Left hindlimb (tissue), 1 donor: Measurements from ENCODE around the gene PPP1R7.

Experiments used
- DNase-seq: peaks from one replicate; pipeline ENCODE4 v3.0.0-alpha.2; 2018

PPP1R7 gene

GRCh38 chr2:241142063-241142462 is 8.2 kb upstream of the PPP1R7 start:
- DNase-seq: no peak

GRCh38 chr2:241142593-241142992 is 7.7 kb upstream of the PPP1R7 start:
- no peak for DNase-seq

- DNase-seq: no peak
These were observed 4.0 kb upstream of the PPP1R7 start for GRCh38 chr2:241146286-241146685.

- DNase-seq: no peak
These were observed 2.9 kb upstream of the PPP1R7 start for GRCh38 chr2:241147336-241147735.

GRCh38 chr2:241148239-241148638 is 2.0 kb upstream of the PPP1R7 start:
- no peak for DNase-seq

GRCh38 chr2:241148891-241149674 is 1.2 kb upstream of the PPP1R7 start, which contains the start of gene PASK:
Gene PASK (minus strand): TSS chr2:241149472. CDS start chr2:241143032, 6,440 bp downstream.
- DNase-seq: peak; percentile 92

GRCh38 chr2:241149675-241149924 is 667 bp upstream of the PPP1R7 start:
- no peak for DNase-seq

- DNase-seq: no peak
These were observed 628 bp downstream of the PPP1R7 start for GRCh38 chr2:241150660-241151530.

- no peak for DNase-seq
These were observed 1.8 kb downstream of the PPP1R7 start for GRCh38 chr2:241151934-241152660.

GRCh38 chr2:241153616-241154015 is 3.3 kb downstream of the PPP1R7 start:
- DNase-seq: no peak

GRCh38 chr2:241154915-241155314 is 4.6 kb downstream of the PPP1R7 start:
- DNase-seq: no peak

- DNase-seq: no peak
These were observed 5.7 kb downstream of the PPP1R7 start for GRCh38 chr2:241155936-241156335.

GRCh38 chr2:241156971-241157441 is 6.7 kb downstream of the PPP1R7 start:
- DNase-seq: no peak

- no peak for DNase-seq
These were observed 7.7 kb downstream of the PPP1R7 start for GRCh38 chr2:241157841-241158545.

- no peak for DNase-seq
These were observed 8.3 kb downstream of the PPP1R7 start for GRCh38 chr2:241158546-241158900.

- no peak for DNase-seq
These were observed 8.8 kb downstream of the PPP1R7 start for GRCh38 chr2:241159116-241159515.

GRCh38 chr2:241160318-241160717 is 10.1 kb downstream of the PPP1R7 start:
- DNase-seq: no peak

- peak; percentile 80 for DNase-seq
These were observed 11.5 kb downstream of the PPP1R7 start for GRCh38 chr2:241161646-241162281.

- DNase-seq: no peak
These were observed 13.4 kb downstream of the PPP1R7 start for GRCh38 chr2:241163601-241164118.

GRCh38 chr2:241168366-241168765 is 18.1 kb downstream of the PPP1R7 start:
- no peak for DNase-seq

GRCh38 chr2:241173557-241173956 is 23.3 kb downstream of the PPP1R7 start:
- no peak for DNase-seq
